Trophoblast cell (in vitro differentiated cells and primary cell): ENCODE results near the gene SLC15A3.
"Not testable (repeated sequence)": the region's sequence is repeated elsewhere in the genome, so short reads cannot be mapped to it uniquely, and the experiment has no call there.

Experiments
- DNase-seq, 2 donors: peaks; one replicate each; pipeline ENCODE4 v3.0.0-alpha.2; 2016
- H2AFZ ChIP-seq: 2 replicates; pipeline ENCODE4 v1.6.1; 2013; ENCODE audit warnings: low read length, moderate library complexity, mild to moderate bottlenecking; ENCODE audit not compliant: insufficient read depth, poor library complexity
- H2AK5ac ChIP-seq: 2 replicates; pipeline ENCODE4 v1.6.1; 2013; ENCODE audit warnings: mild to moderate bottlenecking, low read length
- H2BK120ac ChIP-seq: 2 replicates; pipeline ENCODE4 v1.6.1; 2013; ENCODE audit warnings: low read length, mild to moderate bottlenecking, moderate library complexity; ENCODE audit not compliant: insufficient read depth, poor library complexity
- H2BK12ac ChIP-seq: 2 replicates; pipeline ENCODE4 v1.6.1; 2013; ENCODE audit warnings: mild to moderate bottlenecking, low read length, moderate library complexity
- H2BK5ac ChIP-seq: 2 replicates; pipeline ENCODE4 v1.6.1; 2013; ENCODE audit warnings: low read length, low read depth, moderate library complexity, mild to moderate bottlenecking; ENCODE audit not compliant: poor library complexity
- H3K14ac ChIP-seq: 2 replicates; pipeline ENCODE4 v1.6.1; 2013; ENCODE audit warnings: mild to moderate bottlenecking, low read length
- H3K18ac ChIP-seq: 2 replicates; pipeline ENCODE4 v1.6.1; 2013; ENCODE audit warnings: mild to moderate bottlenecking, low read length
- H3K23ac ChIP-seq: 2 replicates; pipeline ENCODE4 v1.6.1; 2013; ENCODE audit warnings: low read length
- H3K27ac ChIP-seq: 2 replicates; pipeline ENCODE4 v1.5.1; 2013; ENCODE audit warnings: low read depth, mild to moderate bottlenecking, inconsistent platforms, low read length, moderate library complexity
- H3K27me3 ChIP-seq: 2 replicates; pipeline ENCODE4 v1.6.1; 2013; ENCODE audit warnings: inconsistent platforms, mild to moderate bottlenecking, low read length, moderate library complexity; ENCODE audit not compliant: insufficient read depth
- H3K36me3 ChIP-seq, 2 experiments: 1 replicate in 1 of 2; 2 replicates in 1 of 2; pipeline ENCODE4 v1.6.1; 2013; ENCODE audit warnings: low read length in 2 of 2, mild to moderate bottlenecking in 2 of 2, moderate library complexity in 1 of 2; ENCODE audit not compliant: insufficient read depth in 2 of 2, control insufficient read depth in 1 of 2
- H3K4ac ChIP-seq: 2 replicates; pipeline ENCODE4 v1.6.1; 2013; ENCODE audit warnings: low read depth, mild to moderate bottlenecking, low read length, moderate library complexity
- H3K4me1 ChIP-seq, 2 experiments: 1 replicate in 1 of 2; 2 replicates in 1 of 2; pipeline ENCODE4 v1.6.1; 2013; ENCODE audit warnings: low read length in 2 of 2, mild to moderate bottlenecking in 2 of 2, moderate library complexity in 1 of 2; ENCODE audit not compliant: insufficient read depth in 2 of 2, control insufficient read depth in 1 of 2
- H3K4me2 ChIP-seq: 2 replicates; pipeline ENCODE4 v1.6.1; 2013; ENCODE audit warnings: inconsistent platforms, mild to moderate bottlenecking, low read length, moderate library complexity
- H3K4me3 ChIP-seq: 2 replicates; pipeline ENCODE4 v1.5.1; 2013; ENCODE audit warnings: mild to moderate bottlenecking, low read depth, low read length, inconsistent platforms
- H3K79me1 ChIP-seq: one replicate; pipeline ENCODE4 v1.6.1; 2013; ENCODE audit warnings: low read length
- H3K79me2 ChIP-seq: 2 replicates; pipeline ENCODE4 v1.6.1; 2013; ENCODE audit warnings: low read length, mild to moderate bottlenecking; ENCODE audit not compliant: control insufficient read depth, insufficient read depth, poor library complexity
- H3K9ac ChIP-seq: 2 replicates; pipeline ENCODE4 v1.6.1; 2013; ENCODE audit warnings: mild to moderate bottlenecking, low read length
- H3K9me3 ChIP-seq: 2 replicates; pipeline ENCODE4 v1.6.1; 2013; ENCODE audit warnings: low read depth, mild to moderate bottlenecking, control low read depth, inconsistent platforms, low read length; ENCODE audit not compliant: insufficient read depth
- H4K12ac ChIP-seq: 2 replicates; pipeline ENCODE4 v1.6.1; 2013; ENCODE audit warnings: low read depth, mild to moderate bottlenecking, low read length, moderate library complexity
- H4K8ac ChIP-seq: 2 replicates; pipeline ENCODE4 v1.6.1; 2013; ENCODE audit warnings: low read depth, mild to moderate bottlenecking, low read length, moderate library complexity
- H4K91ac ChIP-seq: one replicate; pipeline ENCODE4 v1.6.1; 2013; ENCODE audit warnings: low read depth, mild to moderate bottlenecking, low read length, moderate library complexity
- WGBS: extraction: QIAGEN DNeasy Blood & Tissue Kit; methylation state at CpG from one replicate; pipeline ENCODE4 v1.1.7; 2013; ENCODE audit warnings: missing lambda C conversion rate; ENCODE audit not compliant: insufficient read length, insufficient coverage; ENCODE audit errors: extremely low coverage; 5-methylcytosine and 5-hydroxymethylcytosine counted together

SLC15A3 gene

GRCh38 chr11:60974726-60975125 is 22.8 kb upstream of the SLC15A3 start:
- Histone ChIP-seq H3K4me1 (no peaks in the 10 kb centered on the region), H3K23ac (no peak overlapping the region), H3K4ac (no peak overlapping the region), H4K12ac (no peak overlapping the region), H3K36me3 (no peaks in the 10 kb centered on the region), H3K9ac (no peak overlapping the region), H4K91ac (no peak overlapping the region), H3K79me1 (no peaks in the 10 kb centered on the region), H2BK12ac (no peak overlapping the region), H2BK5ac (no peak overlapping the region), H2AFZ (no peak overlapping the region), H2AK5ac (no peak overlapping the region), H3K14ac (no peak overlapping the region), H4K8ac (no peak overlapping the region), H3K4me2 (no peak overlapping the region), H3K4me3 (no peak overlapping the region), H3K79me2 (no peaks in the 10 kb centered on the region), H3K9me3 (no peaks in the 10 kb centered on the region), H3K18ac (no peak overlapping the region), H2BK120ac (no peak overlapping the region), H3K27ac (no peak overlapping the region), H3K27me3 (no peaks in the 10 kb centered on the region)
- no peak for DNase-seq
- WGBS, result no CpG with 5 or more reads among the region's 6 CpGs

GRCh38 chr11:60974316-60974715 is 22.3 kb upstream of the SLC15A3 start:
- H4K91ac ChIP-seq, DNase-seq, H3K27ac ChIP-seq, H2BK12ac ChIP-seq, H3K4me2 ChIP-seq, H2AK5ac ChIP-seq, H3K14ac ChIP-seq, H3K4ac ChIP-seq, H3K79me1 ChIP-seq, H2BK5ac ChIP-seq, H4K12ac ChIP-seq, H4K8ac ChIP-seq, H3K23ac ChIP-seq, H3K4me3 ChIP-seq, H3K9ac ChIP-seq, H3K9me3 ChIP-seq, H2AFZ ChIP-seq, H3K27me3 ChIP-seq, H3K4me1 ChIP-seq, H2BK120ac ChIP-seq, H3K18ac ChIP-seq, H3K36me3 ChIP-seq, H3K79me2 ChIP-seq: not testable (repeated sequence)
- no CpG with 5 or more reads among the region's 13 CpGs for WGBS

- H3K14ac ChIP-seq, result no peak overlapping the region
- no peak overlapping the region for H2AFZ ChIP-seq
- no peaks in the 10 kb centered on the region for H3K27me3 ChIP-seq
- no peaks in the 10 kb centered on the region for H3K9me3 ChIP-seq
- no peaks in the 10 kb centered on the region for H3K79me2 ChIP-seq
- no peak for DNase-seq
- no peak overlapping the region for H2BK12ac ChIP-seq
- H3K4me2 ChIP-seq, result no peak overlapping the region
- no peak overlapping the region for H3K4me3 ChIP-seq
- no peaks in the 10 kb centered on the region for H3K36me3 ChIP-seq
- H4K91ac ChIP-seq, result no peak overlapping the region
- no peak overlapping the region for H2BK120ac ChIP-seq
- no CpG with 5 or more reads among the region's 6 CpGs for WGBS
- no peak overlapping the region for H2BK5ac ChIP-seq
- H3K9ac ChIP-seq, result no peak overlapping the region
- no peak overlapping the region for H4K12ac ChIP-seq
- H2AK5ac ChIP-seq, result no peak overlapping the region
- no peak overlapping the region for H3K18ac ChIP-seq
- H3K27ac ChIP-seq, result no peak overlapping the region
- no peaks in the 10 kb centered on the region for H3K79me1 ChIP-seq
- H3K4ac ChIP-seq, result no peak overlapping the region
- H4K8ac ChIP-seq, result no peak overlapping the region
- H3K4me1 ChIP-seq, result no peaks in the 10 kb centered on the region
- H3K23ac ChIP-seq, result no peak overlapping the region
Measured at GRCh38 chr11:60973699-60974098, 21.7 kb upstream of the SLC15A3 start.

GRCh38 chr11:60972182-60973030 is 20.4 kb upstream of the SLC15A3 start:
- H2AK5ac ChIP-seq, result no peak overlapping the region
- H3K27ac ChIP-seq, result no peak overlapping the region
- H3K9me3 ChIP-seq, result no peaks in the 10 kb centered on the region
- H3K9ac ChIP-seq, result no peak overlapping the region
- H3K79me2 ChIP-seq, result no peaks in the 10 kb centered on the region
- H3K27me3 ChIP-seq, result no peaks in the 10 kb centered on the region
- no peak overlapping the region for H3K4me3 ChIP-seq
- H3K36me3 ChIP-seq, result no peaks in the 10 kb centered on the region
- H3K18ac ChIP-seq, result no peak overlapping the region
- H3K23ac ChIP-seq, result no peak overlapping the region
- no peaks in the 10 kb centered on the region for H3K4me1 ChIP-seq
- H4K91ac ChIP-seq, result no peak overlapping the region
- H4K12ac ChIP-seq, result no peak overlapping the region
- no peak overlapping the region for H2BK120ac ChIP-seq
- no peak overlapping the region for H3K14ac ChIP-seq
- no peak overlapping the region for H3K4ac ChIP-seq
- no peak overlapping the region for H2BK12ac ChIP-seq
- DNase-seq, result no peak
- H3K79me1 ChIP-seq, result no peaks in the 10 kb centered on the region
- H3K4me2 ChIP-seq, result no peak overlapping the region
- no CpG with 5 or more reads among the region's 15 CpGs for WGBS
- H2AFZ ChIP-seq, result no peak overlapping the region
- no peak overlapping the region for H2BK5ac ChIP-seq
- no peak overlapping the region for H4K8ac ChIP-seq
